ENCODE data around the gene TMC3.

- TF ChIP-seq, protein P1, sequence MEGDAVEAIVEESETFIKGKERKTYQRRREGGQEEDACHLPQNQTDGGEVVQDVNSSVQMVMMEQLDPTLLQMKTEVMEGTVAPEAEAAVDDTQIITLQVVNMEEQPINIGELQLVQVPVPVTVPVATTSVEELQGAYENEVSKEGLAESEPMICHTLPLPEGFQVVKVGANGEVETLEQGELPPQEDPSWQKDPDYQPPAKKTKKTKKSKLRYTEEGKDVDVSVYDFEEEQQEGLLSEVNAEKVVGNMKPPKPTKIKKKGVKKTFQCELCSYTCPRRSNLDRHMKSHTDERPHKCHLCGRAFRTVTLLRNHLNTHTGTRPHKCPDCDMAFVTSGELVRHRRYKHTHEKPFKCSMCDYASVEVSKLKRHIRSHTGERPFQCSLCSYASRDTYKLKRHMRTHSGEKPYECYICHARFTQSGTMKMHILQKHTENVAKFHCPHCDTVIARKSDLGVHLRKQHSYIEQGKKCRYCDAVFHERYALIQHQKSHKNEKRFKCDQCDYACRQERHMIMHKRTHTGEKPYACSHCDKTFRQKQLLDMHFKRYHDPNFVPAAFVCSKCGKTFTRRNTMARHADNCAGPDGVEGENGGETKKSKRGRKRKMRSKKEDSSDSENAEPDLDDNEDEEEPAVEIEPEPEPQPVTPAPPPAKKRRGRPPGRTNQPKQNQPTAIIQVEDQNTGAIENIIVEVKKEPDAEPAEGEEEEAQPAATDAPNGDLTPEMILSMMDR (optimal IDR thresholded peaks at IDR 0.05 in 1 of 3, IDR thresholded peaks at IDR 0.05 in 1 of 3, conservative IDR thresholded peaks at IDR 0.05 in 1 of 3; ENCODE audit: extremely low read depth in 1 of 3, insufficient read depth in 2 of 3, low read length in 3 of 3), result no peak
- TF ChIP-seq EZH2 (IDR thresholded peaks at IDR 0.05; ENCODE audit: low read length), result no peak
Observed at GRCh38 chr15:81284256-81285031, 89.6 kb downstream of the TMC3 start.

Measured in keratinocyte (primary cell).